Measurements from ENCODE around the gene LTO1.

- TF ChIP-seq POLR2A (IDR thresholded peaks at IDR 0.05; ENCODE audit: low read depth, low read length) (no peak), TAF1 (IDR thresholded peaks at IDR 0.05; ENCODE audit: borderline replicate concordance, low read depth, low read length) (no peak)
Measured at GRCh38 chr11:69630424-69630823, 44.7 kb downstream of the LTO1 start.

Measured in GM12892 (cell line).